HepG2 (cell line): ENCODE results near the gene TPCN2. TPM values are rescaled to one million over a fixed set of nuclear protein-coding genes. Genes with fewer than 3 reads are reported as not detected.

Source experiments
- ARID2 ChIP-seq: sonication (generic); formaldehyde crosslinking; IDR thresholded peaks from 2 replicates; pipeline ENCODE4 v1.8.1; 2022; ENCODE audit warnings: mild to moderate bottlenecking, missing genetic modification reagents, borderline replicate concordance
- ATRX ChIP-seq: sonication (generic); formaldehyde crosslinking; IDR thresholded peaks from 2 replicates; pipeline ENCODE4 v1.4.0; 2020; ENCODE audit warnings: missing genetic modification reagents, borderline replicate concordance
- GABPB1 ChIP-seq: IDR thresholded peaks from 2 replicates; pipeline ENCODE4 v1.6.1; 2016; ENCODE audit warnings: mild to moderate bottlenecking, missing genetic modification reagents, moderate library complexity, missing compliant biosample characterization
- HNRNPH1 ChIP-seq: fragments of 200-400 bp; formaldehyde crosslinking; optimal IDR thresholded peaks from 2 replicates; pipeline ENCODE3; 2017; ENCODE audit warnings: mild to moderate bottlenecking, low read depth, low read length
- KLF12 ChIP-seq: sonication (generic); formaldehyde crosslinking; IDR thresholded peaks from 2 replicates; pipeline ENCODE4 v1.4.0; 2020; ENCODE audit warnings: missing genetic modification reagents, borderline replicate concordance
- KLF9 ChIP-seq: IDR thresholded peaks from 2 replicates; pipeline ENCODE4 v1.6.1; 2016; ENCODE audit warnings: low read depth
- MAFG ChIP-seq: sonication (generic); formaldehyde crosslinking; IDR thresholded peaks from 2 replicates; pipeline ENCODE4 v1.5.1; 2020; ENCODE audit warnings: mild to moderate bottlenecking, missing genetic modification reagents
- MED8 ChIP-seq: sonication (generic); formaldehyde crosslinking; IDR thresholded peaks from 2 replicates; pipeline ENCODE4 v1.8.1; 2023; ENCODE audit warnings: mild to moderate bottlenecking, missing genetic modification reagents; ENCODE audit not compliant: insufficient replicate concordance
- RBM22 ChIP-seq: fragments of 200-400 bp; formaldehyde crosslinking; optimal IDR thresholded peaks from 2 replicates; pipeline ENCODE3; 2017; ENCODE audit warnings: mild to moderate bottlenecking, low read length, moderate library complexity
- SNAPC2 ChIP-seq: sonication (generic); formaldehyde crosslinking; IDR thresholded peaks from 2 replicates; pipeline ENCODE4 v1.8.1; 2022; ENCODE audit warnings: mild to moderate bottlenecking, missing genetic modification reagents
- ZKSCAN1 ChIP-seq: fragments of 150-350 bp; IDR thresholded peaks from 2 replicates; pipeline ENCODE4 v1.6.1; 2014; ENCODE audit warnings: low read length
- ZNF136 ChIP-seq: sonication (generic); formaldehyde crosslinking; IDR thresholded peaks from 2 replicates; pipeline ENCODE4 v1.8.1; 2022; ENCODE audit warnings: low read depth, mild to moderate bottlenecking, moderate library complexity, missing genetic modification reagents
- ZNF230 ChIP-seq: sonication (generic); formaldehyde crosslinking; IDR thresholded peaks from 2 replicates; pipeline ENCODE4 v1.4.0; 2020; ENCODE audit warnings: mild to moderate bottlenecking, missing genetic modification reagents
- ZNF264 ChIP-seq: sonication (generic); formaldehyde crosslinking; IDR thresholded peaks from 2 replicates; pipeline ENCODE4 v1.4.0; 2020; ENCODE audit warnings: missing genetic modification reagents
- ZNF3 ChIP-seq: IDR thresholded peaks from 2 replicates; pipeline ENCODE4 v1.7.0; 2017; ENCODE audit warnings: inconsistent platforms
- ZNF350 ChIP-seq: sonication (generic); formaldehyde crosslinking; IDR thresholded peaks from 2 replicates; pipeline ENCODE4 v1.4.0; 2020; ENCODE audit warnings: mild to moderate bottlenecking, low read depth, missing genetic modification reagents, borderline replicate concordance
- ZNF431 ChIP-seq: sonication (generic); formaldehyde crosslinking; IDR thresholded peaks from 2 replicates; pipeline ENCODE4 v1.9.0; 2022; ENCODE audit warnings: missing genetic modification reagents, low read depth, mild to moderate bottlenecking, borderline replicate concordance
- ZNF460 ChIP-seq: sonication (generic); formaldehyde crosslinking; IDR thresholded peaks from 2 replicates; pipeline ENCODE4 v1.5.1; 2020; ENCODE audit warnings: missing genetic modification reagents, mild to moderate bottlenecking, borderline replicate concordance
- ZNF501 ChIP-seq: sonication (generic); formaldehyde crosslinking; IDR thresholded peaks from 2 replicates; pipeline ENCODE4 v1.5.1; 2020; ENCODE audit warnings: mild to moderate bottlenecking, moderate library complexity, missing genetic modification reagents
- ZNF747 ChIP-seq: sonication (generic); formaldehyde crosslinking; IDR thresholded peaks from 2 replicates; pipeline ENCODE4 v1.8.1; 2023; ENCODE audit warnings: missing genetic modification reagents, mild to moderate bottlenecking, borderline replicate concordance
- polyA plus RNA-seq, 8 experiments: library from polyadenylated mRNA; depleted of rRNA in 3 of 8; stranded (reverse) in 7 of 8; unstranded in 1 of 8; fragments of >200 nt; fragmentation: Illumina TruSeq in 4 of 8; extraction: Trizol in 4 of 8; gene quantifications; 2 replicates each; pipeline versions ENCODE4 v1.2.1 to v1.2.3, GENCODE V29; 2011 to 2016; ENCODE audit warnings: low read depth in 4 of 8, missing spikeins in 1 of 8, mixed read lengths in 1 of 8; ENCODE audit not compliant: insufficient read depth in 1 of 8
- total RNA-seq, 5 experiments: library from RNA; depleted of rRNA; stranded (reverse); fragments of >200 nt; fragmentation: Illumina TruSeq; extraction: Trizol; gene quantifications; 2 replicates each; pipeline ENCODE4 v1.2.3, GENCODE V29; 2016; ENCODE audit warnings: low read depth in 1 of 5
- TF ChIP-seq, protein P1 (sequence below): IDR thresholded peaks from 2 replicates; pipeline ENCODE4 v1.6.1; 2016; ENCODE audit warnings: low read depth, borderline replicate concordance
- TF ChIP-seq, protein P2 (sequence below): sonication (generic); formaldehyde crosslinking; IDR thresholded peaks from 2 replicates; pipeline ENCODE4 v1.8.0; 2022; ENCODE audit warnings: mild to moderate bottlenecking, missing genetic modification reagents, borderline replicate concordance
- TF ChIP-seq, protein P3 (sequence below): sonication (generic); formaldehyde crosslinking; IDR thresholded peaks from 2 replicates; pipeline ENCODE4 v1.4.0; 2020; ENCODE audit warnings: missing genetic modification reagents
- TF ChIP-seq, protein P4 (sequence below): sonication (generic); formaldehyde crosslinking; IDR thresholded peaks from 2 replicates; pipeline ENCODE4 v1.4.0; 2020; ENCODE audit warnings: missing genetic modification reagents, borderline replicate concordance
- TF ChIP-seq, protein P5 (sequence below): IDR thresholded peaks from 2 replicates; pipeline ENCODE4 v1.6.1; 2012; ENCODE audit warnings: inconsistent platforms

Gene TPCN2
- total and polyA plus RNA-seq, 2 of the 13 experiments (the other 11 are each of a cell fraction or from before 2014, with no cell fraction given), result 5.6 to 5.9 TPM

DNA sequence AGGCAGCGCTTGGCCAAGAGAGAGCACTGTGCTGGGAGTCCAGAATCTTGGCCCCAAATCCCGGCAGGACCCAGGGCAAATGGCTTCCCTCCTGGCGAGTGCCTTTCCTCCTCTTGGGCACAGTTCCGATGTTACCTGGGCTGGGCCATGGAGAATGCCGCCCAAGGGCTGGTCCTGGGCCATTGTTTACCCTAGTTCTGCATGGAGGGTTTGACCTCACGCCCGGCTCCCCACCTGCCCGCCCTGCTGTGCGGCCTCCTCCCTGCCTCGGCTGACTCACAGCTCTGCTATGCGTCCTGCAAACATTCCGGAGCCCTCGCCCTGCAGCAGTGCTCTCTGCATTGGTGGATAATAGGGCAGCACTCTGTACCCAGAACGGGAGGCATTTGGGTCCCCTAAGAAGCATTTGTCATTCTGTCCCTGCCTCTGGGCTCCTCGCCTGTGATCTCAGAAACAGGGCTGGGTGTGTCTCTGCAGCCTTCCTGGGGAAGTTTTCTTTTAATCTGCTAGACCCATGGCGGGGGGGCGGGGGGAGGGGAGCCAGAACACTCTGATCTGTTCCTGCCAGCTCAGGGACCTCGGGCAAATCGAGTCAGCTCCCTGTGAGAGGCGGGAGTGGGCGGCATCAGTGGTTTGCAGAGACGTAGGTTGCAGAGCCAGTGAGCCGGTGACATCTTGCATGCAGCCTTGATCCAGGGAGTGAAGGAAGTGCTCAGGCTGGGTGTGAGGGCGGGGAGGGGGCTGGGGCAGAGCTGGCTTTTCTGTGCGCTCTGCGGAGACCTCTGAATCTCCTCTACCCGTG lies 74.1 kb downstream of the TPCN2 start (continued):
- no peak for TF ChIP-seq HNRNPH1
- no peak for TF ChIP-seq ZNF460
- TF ChIP-seq ZNF350 (CRISPR knock-in tag), result no peak; the same call in 1 of the 2 replicates
- TF ChIP-seq ARID2, result no peak
- TF ChIP-seq GABPB1 (CRISPR knock-in tag), result peak; percentile 50
- TF ChIP-seq MAFG, result no peak
- TF ChIP-seq SNAPC2, result no peak
- TF ChIP-seq, protein P1, sequence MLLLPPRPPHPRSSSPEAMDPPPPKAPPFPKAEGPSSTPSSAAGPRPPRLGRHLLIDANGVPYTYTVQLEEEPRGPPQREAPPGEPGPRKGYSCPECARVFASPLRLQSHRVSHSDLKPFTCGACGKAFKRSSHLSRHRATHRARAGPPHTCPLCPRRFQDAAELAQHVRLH (CRISPR knock-in tag), result no peak; the same call in 1 of the 2 replicates
- TF ChIP-seq, protein P2, sequence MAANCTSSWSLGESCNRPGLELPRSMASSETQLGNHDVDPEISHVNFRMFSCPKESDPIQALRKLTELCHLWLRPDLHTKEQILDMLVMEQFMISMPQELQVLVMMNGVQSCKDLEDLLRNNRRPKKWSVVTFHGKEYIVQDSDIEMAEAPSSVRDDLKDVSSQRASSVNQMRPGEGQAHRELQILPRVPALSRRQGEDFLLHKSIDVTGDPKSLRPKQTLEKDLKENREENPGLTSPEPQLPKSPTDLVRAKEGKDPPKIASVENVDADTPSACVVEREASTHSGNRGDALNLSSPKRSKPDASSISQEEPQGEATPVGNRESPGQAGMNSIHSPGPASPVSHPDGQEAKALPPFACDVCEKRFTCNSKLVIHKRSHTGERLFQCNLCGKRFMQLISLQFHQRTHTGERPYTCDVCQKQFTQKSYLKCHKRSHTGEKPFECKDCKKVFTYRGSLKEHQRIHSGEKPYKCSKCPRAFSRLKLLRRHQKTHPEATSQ, result no peak
- no peak for TF ChIP-seq ZNF230 (CRISPR knock-in tag)
- TF ChIP-seq ZKSCAN1, result no peak
- no peak for TF ChIP-seq ZNF3 (CRISPR knock-in tag)
- TF ChIP-seq MED8 (CRISPR knock-in tag), result no peak
- no peak for TF ChIP-seq RBM22
- TF ChIP-seq, protein P3, sequence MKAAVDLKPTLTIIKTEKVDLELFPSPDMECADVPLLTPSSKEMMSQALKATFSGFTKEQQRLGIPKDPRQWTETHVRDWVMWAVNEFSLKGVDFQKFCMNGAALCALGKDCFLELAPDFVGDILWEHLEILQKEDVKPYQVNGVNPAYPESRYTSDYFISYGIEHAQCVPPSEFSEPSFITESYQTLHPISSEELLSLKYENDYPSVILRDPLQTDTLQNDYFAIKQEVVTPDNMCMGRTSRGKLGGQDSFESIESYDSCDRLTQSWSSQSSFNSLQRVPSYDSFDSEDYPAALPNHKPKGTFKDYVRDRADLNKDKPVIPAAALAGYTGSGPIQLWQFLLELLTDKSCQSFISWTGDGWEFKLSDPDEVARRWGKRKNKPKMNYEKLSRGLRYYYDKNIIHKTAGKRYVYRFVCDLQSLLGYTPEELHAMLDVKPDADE (CRISPR knock-in tag), result no peak
- TF ChIP-seq ZNF264, result no peak
- 0 out of 2 replicates have a peak, but pooled peaks have one; percentile 46 for TF ChIP-seq KLF12 (CRISPR knock-in tag)
- TF ChIP-seq ZNF431 (CRISPR knock-in tag), result no peak
- TF ChIP-seq ATRX, result no peak
- TF ChIP-seq, protein P4, sequence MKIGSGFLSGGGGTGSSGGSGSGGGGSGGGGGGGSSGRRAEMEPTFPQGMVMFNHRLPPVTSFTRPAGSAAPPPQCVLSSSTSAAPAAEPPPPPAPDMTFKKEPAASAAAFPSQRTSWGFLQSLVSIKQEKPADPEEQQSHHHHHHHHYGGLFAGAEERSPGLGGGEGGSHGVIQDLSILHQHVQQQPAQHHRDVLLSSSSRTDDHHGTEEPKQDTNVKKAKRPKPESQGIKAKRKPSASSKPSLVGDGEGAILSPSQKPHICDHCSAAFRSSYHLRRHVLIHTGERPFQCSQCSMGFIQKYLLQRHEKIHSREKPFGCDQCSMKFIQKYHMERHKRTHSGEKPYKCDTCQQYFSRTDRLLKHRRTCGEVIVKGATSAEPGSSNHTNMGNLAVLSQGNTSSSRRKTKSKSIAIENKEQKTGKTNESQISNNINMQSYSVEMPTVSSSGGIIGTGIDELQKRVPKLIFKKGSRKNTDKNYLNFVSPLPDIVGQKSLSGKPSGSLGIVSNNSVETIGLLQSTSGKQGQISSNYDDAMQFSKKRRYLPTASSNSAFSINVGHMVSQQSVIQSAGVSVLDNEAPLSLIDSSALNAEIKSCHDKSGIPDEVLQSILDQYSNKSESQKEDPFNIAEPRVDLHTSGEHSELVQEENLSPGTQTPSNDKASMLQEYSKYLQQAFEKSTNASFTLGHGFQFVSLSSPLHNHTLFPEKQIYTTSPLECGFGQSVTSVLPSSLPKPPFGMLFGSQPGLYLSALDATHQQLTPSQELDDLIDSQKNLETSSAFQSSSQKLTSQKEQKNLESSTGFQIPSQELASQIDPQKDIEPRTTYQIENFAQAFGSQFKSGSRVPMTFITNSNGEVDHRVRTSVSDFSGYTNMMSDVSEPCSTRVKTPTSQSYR, result no peak
- peak; percentile 53; the same call in 1 of the 2 replicates for TF ChIP-seq ZNF747 (CRISPR knock-in tag)
- TF ChIP-seq, protein P5, sequence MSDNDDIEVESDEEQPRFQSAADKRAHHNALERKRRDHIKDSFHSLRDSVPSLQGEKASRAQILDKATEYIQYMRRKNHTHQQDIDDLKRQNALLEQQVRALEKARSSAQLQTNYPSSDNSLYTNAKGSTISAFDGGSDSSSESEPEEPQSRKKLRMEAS, result peak; percentile 63
- peak; percentile 55; the same call in 1 of the 2 replicates for TF ChIP-seq ZNF501
- TF ChIP-seq KLF9, result no peak
- TF ChIP-seq ZNF136 (CRISPR knock-in tag), result no peak
